ENCODE measurements around the gene BLOC1S4. TPM values are rescaled to one million over a fixed set of nuclear protein-coding genes. Genes with fewer than 3 reads are reported as not detected.
"Not testable (repeated sequence)": the region's sequence is repeated elsewhere in the genome, so short reads cannot be mapped to it uniquely, and the experiment has no call there.

Gene BLOC1S4
- total and polyA plus RNA-seq, 7 experiments from 2014 or later = 18.7 to 80.3 (median 44.5) TPM

DNA sequence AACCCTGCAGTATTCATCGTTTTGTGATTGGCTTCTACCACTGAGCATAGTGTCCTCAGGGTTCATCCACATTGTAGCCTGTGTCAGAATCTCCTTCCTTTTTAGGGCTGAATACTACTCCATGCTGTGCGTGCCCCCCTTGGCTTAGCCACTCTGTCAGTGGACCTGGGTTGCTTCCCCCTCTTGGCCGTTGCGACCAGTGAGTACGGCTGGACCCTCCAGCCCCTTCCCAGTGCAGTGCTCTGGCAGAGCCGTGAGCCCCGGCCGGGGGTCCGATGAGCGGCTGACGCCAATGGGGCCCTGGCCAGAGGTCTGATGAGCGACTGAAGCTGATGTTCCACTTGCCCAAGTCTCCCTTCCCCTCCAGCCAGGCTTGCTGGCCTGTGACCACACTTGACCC, 6.9 kb downstream of the BLOC1S4 start:
- Mint-ChIP-seq H3K9me3 (peaks cover 0 to 1% (median 0%) of the 10 kb centered on the region in 11 donors), H3K27ac (no peak overlapping the region), H3K27me3 (no peaks in the 10 kb centered on the region), H3K4me3 (no peak overlapping the region), H3K4me1 (peaks cover 16 to 35% (median 23%) of the 10 kb centered on the region in 7 donors), H3K36me3 (peaks cover 0 to 7% (median 4%) of the 10 kb centered on the region in 5 donors)
- intact Hi-C loops (cut with micrococcal nuclease) = no loop called here
- H3K9me3 ChIP-seq (ENCODE audit: control insufficient read depth in 2 of 3, low read length in 3 of 3) = no peaks in the 10 kb centered on the region
- peaks cover 3 to 11% of the 10 kb centered on the region in 2 donors for H3K4me1 ChIP-seq (ENCODE audit: control insufficient read depth in 2 of 2, insufficient read depth in 2 of 2, low read length in 2 of 2)
- H3K4me3 ChIP-seq (ENCODE audit: low read length) = no peak overlapping the region
- DNase-seq = no peak
- CTCF ChIA-PET = interaction anchor here (8.4 kb wide), 1 partner anchor 151 kb away, joined by 156 read pairs; no protein-coding TSS in a partner anchor
- POLR2A ChIA-PET = no interaction called here
- ATAC-seq = no peak
- no peak overlapping the region for H3K27ac ChIP-seq (ENCODE audit: low read depth, low read length)
- H3K36me3 ChIP-seq (ENCODE audit: control insufficient read depth in 2 of 3, insufficient read depth in 3 of 3, low read length in 3 of 3) = no peaks in the 10 kb centered on the region
- H3K27me3 ChIP-seq (ENCODE audit: control insufficient read depth in 2 of 2, insufficient read depth in 2 of 2, low read length in 2 of 2) = no peaks in the 10 kb centered on the region

DNA sequence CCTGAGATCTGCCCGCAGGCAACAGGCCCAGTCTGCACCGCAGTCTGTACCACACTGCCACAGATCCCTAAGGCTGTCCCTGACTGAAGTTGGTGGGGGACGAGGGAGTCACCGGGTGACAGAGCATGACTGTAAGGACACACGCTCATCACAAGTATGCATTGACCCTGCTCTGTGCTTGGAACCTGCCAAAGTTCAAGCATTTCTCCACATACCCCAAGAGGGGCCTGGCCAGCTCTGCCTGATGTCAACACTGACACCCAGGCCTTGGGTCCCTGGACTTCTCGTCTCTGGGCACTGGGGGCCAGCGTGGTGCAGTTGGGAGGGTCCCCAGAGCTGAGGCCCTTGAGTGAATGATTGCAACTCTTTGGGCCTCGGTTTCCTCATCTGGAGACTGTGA, 7.9 kb downstream of the BLOC1S4 start:
- ChIA-PET CTCF (interaction anchor here (1.2 kb wide), 1 partner anchor 150 kb away, joined by 6 read pairs; no protein-coding TSS in a partner anchor), POLR2A (interaction anchor here (0.5 kb wide), 1 partner anchor 126 kb away, joined by 6 read pairs; no protein-coding TSS in a partner anchor)
- Mint-ChIP-seq H3K36me3 (peaks cover 0 to 3% (median 3%) of the 10 kb centered on the region in 5 donors), H3K4me3 (no peak overlapping the region), H3K9me3 (peaks cover 0 to 1% (median 0%) of the 10 kb centered on the region in 11 donors), H3K27me3 (no peaks in the 10 kb centered on the region), H3K4me1 (peaks cover 13 to 34% (median 24%) of the 10 kb centered on the region in 7 donors), H3K27ac (no peak overlapping the region)
- H3K9me3 ChIP-seq (ENCODE audit: control insufficient read depth in 2 of 3, low read length in 3 of 3) = no peaks in the 10 kb centered on the region
- no peak overlapping the region for H3K4me3 ChIP-seq (ENCODE audit: low read length)
- no peak for ATAC-seq
- no peaks in the 10 kb centered on the region for H3K36me3 ChIP-seq (ENCODE audit: control insufficient read depth in 2 of 3, insufficient read depth in 3 of 3, low read length in 3 of 3)
- no peak for DNase-seq
- no peak overlapping the region for H3K27ac ChIP-seq (ENCODE audit: low read depth, low read length)
- intact Hi-C loops (cut with micrococcal nuclease) = no loop called here
- H3K4me1 ChIP-seq (ENCODE audit: control insufficient read depth in 2 of 2, insufficient read depth in 2 of 2, low read length in 2 of 2) = peaks cover 0 to 6% of the 10 kb centered on the region in 2 donors
- H3K27me3 ChIP-seq (ENCODE audit: control insufficient read depth in 2 of 2, insufficient read depth in 2 of 2, low read length in 2 of 2) = no peaks in the 10 kb centered on the region

- H3K27ac ChIP-seq (ENCODE audit: low read depth, low read length) = no peak overlapping the region
- H3K36me3 ChIP-seq (ENCODE audit: control insufficient read depth in 2 of 3, insufficient read depth in 3 of 3, low read length in 3 of 3) = no peaks in the 10 kb centered on the region
- Mint-ChIP-seq H3K36me3 (no peaks in the 10 kb centered on the region), H3K4me1 (peaks cover 10 to 27% (median 17%) of the 10 kb centered on the region in 7 donors), H3K27ac (peak overlapping the region in 3 of 9 donors; percentile 17 to 41 (median 23)), H3K27me3 (peaks cover 0 to 2% (median 0%) of the 10 kb centered on the region in 5 donors), H3K9me3 (peaks cover 0 to 1% (median 0%) of the 10 kb centered on the region in 11 donors), H3K4me3 (no peak overlapping the region)
- H3K9me3 ChIP-seq (ENCODE audit: control insufficient read depth in 2 of 3, low read length in 3 of 3) = no peaks in the 10 kb centered on the region
- DNase-seq = no peak
- ChIA-PET POLR2A (no interaction called here), CTCF (interaction anchor here (0.6 to 1.2 kb wide), 2 partner anchors 149 to 169 kb away, joined by 3 to 6 read pairs; no protein-coding TSS in a partner anchor)
- H3K4me1 ChIP-seq (ENCODE audit: control insufficient read depth in 2 of 2, insufficient read depth in 2 of 2, low read length in 2 of 2) = peaks cover 0 to 6% of the 10 kb centered on the region in 2 donors
- no peak for ATAC-seq
- H3K4me3 ChIP-seq (ENCODE audit: low read length) = no peak overlapping the region
- intact Hi-C loops (cut with micrococcal nuclease) = no loop called here
- no peaks in the 10 kb centered on the region for H3K27me3 ChIP-seq (ENCODE audit: control insufficient read depth in 2 of 2, insufficient read depth in 2 of 2, low read length in 2 of 2)
Observed at GRCh38 chr4:6724421-6725111, 8.6 kb downstream of the BLOC1S4 start.

DNA sequence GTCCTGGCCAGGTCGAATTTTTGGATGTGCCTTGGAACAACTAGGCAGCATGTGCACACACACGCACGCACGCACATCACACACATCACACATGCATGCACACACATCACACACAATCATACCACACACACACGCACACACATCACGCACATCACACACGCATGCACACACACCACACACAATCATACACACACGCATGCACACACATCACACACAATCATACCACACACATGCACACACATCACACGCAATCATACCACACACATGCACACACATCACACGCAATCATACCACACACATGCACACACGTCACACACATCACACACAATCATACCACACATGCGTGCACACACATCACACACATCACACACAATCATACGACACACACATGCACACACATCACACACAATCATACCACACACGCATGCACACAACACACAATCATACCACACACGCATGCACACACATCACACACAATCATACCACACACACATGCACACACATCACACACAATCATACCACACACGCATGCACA, 9.5 kb downstream of the BLOC1S4 start:
- H3K4me3 Mint-ChIP-seq; intact Hi-C loops (cut with micrococcal nuclease); ATAC-seq; H3K27ac Mint-ChIP-seq; H3K36me3 ChIP-seq (ENCODE audit: control insufficient read depth in 2 of 3, insufficient read depth in 3 of 3, low read length in 3 of 3); H3K27ac ChIP-seq (ENCODE audit: low read depth, low read length); H3K9me3 Mint-ChIP-seq; H3K4me3 ChIP-seq (ENCODE audit: low read length); H3K36me3 Mint-ChIP-seq; DNase-seq; H3K27me3 Mint-ChIP-seq; POLR2A ChIA-PET; H3K4me1 ChIP-seq (ENCODE audit: control insufficient read depth in 2 of 2, insufficient read depth in 2 of 2, low read length in 2 of 2); H3K27me3 ChIP-seq (ENCODE audit: control insufficient read depth in 2 of 2, insufficient read depth in 2 of 2, low read length in 2 of 2); H3K9me3 ChIP-seq (ENCODE audit: control insufficient read depth in 2 of 3, low read length in 3 of 3): not testable (repeated sequence)
- CTCF ChIA-PET = interaction anchor here (0.6 to 0.7 kb wide), 2 partner anchors 38 to 148 kb away, joined by 3 to 4 read pairs; no protein-coding TSS in a partner anchor
- H3K4me1 Mint-ChIP-seq = peaks cover 5 to 22% (median 12%) of the 10 kb centered on the region in 7 donors

DNA sequence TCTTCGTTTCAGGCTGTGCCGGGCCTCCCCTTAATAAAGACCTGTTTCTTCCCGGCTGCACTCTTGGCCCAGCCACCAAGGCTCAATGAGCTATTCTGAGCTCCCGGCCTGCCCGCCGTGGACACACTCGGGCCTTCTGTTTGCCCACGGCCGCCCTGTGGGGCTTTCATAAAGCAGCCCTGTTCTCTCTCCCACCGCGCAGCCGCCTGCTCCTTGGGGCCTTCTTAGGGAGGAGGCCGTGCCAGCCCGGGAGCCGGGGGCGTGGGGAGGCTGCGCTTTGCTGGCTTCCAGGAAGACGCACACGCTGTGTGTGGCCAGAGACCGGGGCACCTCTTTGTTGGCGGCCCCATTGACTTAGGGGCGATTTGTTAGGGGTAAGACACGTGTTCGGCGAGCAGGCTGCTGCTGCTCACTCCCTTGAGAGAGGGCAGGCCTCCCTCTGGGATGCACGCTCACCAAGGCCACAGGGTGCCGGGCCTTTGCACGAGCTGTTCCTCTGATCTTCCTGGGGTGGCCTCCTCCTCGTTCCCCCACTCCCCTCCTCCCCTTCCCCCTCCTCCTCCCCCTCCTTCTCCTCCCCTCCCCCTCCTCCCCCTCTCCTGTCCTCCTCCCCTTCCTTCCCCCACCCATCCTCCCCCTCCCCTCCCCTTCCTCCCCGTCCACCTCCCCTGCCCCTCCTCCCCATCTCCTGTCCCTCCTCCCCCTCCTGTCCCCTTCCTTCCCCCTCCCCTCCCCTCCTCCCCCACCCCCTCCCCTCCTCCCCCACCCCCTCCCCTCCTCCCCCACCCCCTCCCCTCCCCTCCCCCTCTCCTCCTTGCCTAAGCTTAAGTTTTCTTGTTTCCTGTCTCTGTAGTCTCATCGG, 11.3 kb downstream of the BLOC1S4 start:
- Histone ChIP-seq H3K27ac (ENCODE audit: low read depth, low read length) (no peak overlapping the region), H3K4me1 (ENCODE audit: control insufficient read depth in 2 of 2, insufficient read depth in 2 of 2, low read length in 2 of 2) (no peaks in the 10 kb centered on the region), H3K9me3 (ENCODE audit: control insufficient read depth in 2 of 3, low read length in 3 of 3) (no peaks in the 10 kb centered on the region), H3K36me3 (ENCODE audit: control insufficient read depth in 2 of 3, insufficient read depth in 3 of 3, low read length in 3 of 3) (no peaks in the 10 kb centered on the region), H3K4me3 (ENCODE audit: low read length) (no peak overlapping the region), H3K27me3 (ENCODE audit: control insufficient read depth in 2 of 2, insufficient read depth in 2 of 2, low read length in 2 of 2) (no peaks in the 10 kb centered on the region)
- DNase-seq (no peak), ATAC-seq (no peak)
- ChIA-PET CTCF (interaction anchor here (1.8 kb wide), 1 partner anchor 146 kb away, joined by 7 read pairs; no protein-coding TSS in a partner anchor), POLR2A (interaction anchor here (1.1 kb wide), 1 partner anchor 11 kb away, joined by 4 read pairs; the partner anchor contains the start of gene BLOC1S4)
- intact Hi-C loops (cut with micrococcal nuclease) = no loop called here
- peaks cover 4 to 16% (median 11%) of the 10 kb centered on the region in 7 donors for H3K4me1 Mint-ChIP-seq
- no peaks in the 10 kb centered on the region for H3K36me3 Mint-ChIP-seq
- peak overlapping the region in 6 of 9 donors; percentile 30 to 93 (median 56) for H3K27ac Mint-ChIP-seq
- peaks cover 0 to 1% (median 0%) of the 10 kb centered on the region in 11 donors for H3K9me3 Mint-ChIP-seq
- peaks cover 0 to 2% (median 0%) of the 10 kb centered on the region in 5 donors for H3K27me3 Mint-ChIP-seq
- peak overlapping the region in 4 of 10 donors; percentile 24 to 80 (median 46) for H3K4me3 Mint-ChIP-seq

- Mint-ChIP-seq H3K4me3 (peak overlapping the region in 4 of 10 donors; percentile 24 to 80 (median 46)), H3K9me3 (peaks cover 0 to 1% (median 0%) of the 10 kb centered on the region in 11 donors), H3K36me3 (no peaks in the 10 kb centered on the region), H3K4me1 (peaks cover 4 to 16% (median 11%) of the 10 kb centered on the region in 7 donors), H3K27ac (peak overlapping the region in 6 of 9 donors; percentile 30 to 93 (median 56)), H3K27me3 (peaks cover 0 to 2% (median 0%) of the 10 kb centered on the region in 5 donors)
- ChIA-PET CTCF (interaction anchor here (1.7 to 1.8 kb wide), 2 partner anchors 146 kb away, joined by 7 to 9 read pairs; no protein-coding TSS in a partner anchor), POLR2A (no interaction called here)
- Histone ChIP-seq H3K36me3 (ENCODE audit: control insufficient read depth in 2 of 3, insufficient read depth in 3 of 3, low read length in 3 of 3) (no peaks in the 10 kb centered on the region), H3K4me1 (ENCODE audit: control insufficient read depth in 2 of 2, insufficient read depth in 2 of 2, low read length in 2 of 2) (no peaks in the 10 kb centered on the region), H3K27ac (ENCODE audit: low read depth, low read length) (no peak overlapping the region), H3K4me3 (ENCODE audit: low read length) (no peak overlapping the region), H3K27me3 (ENCODE audit: control insufficient read depth in 2 of 2, insufficient read depth in 2 of 2, low read length in 2 of 2) (no peaks in the 10 kb centered on the region), H3K9me3 (ENCODE audit: control insufficient read depth in 2 of 3, low read length in 3 of 3) (no peaks in the 10 kb centered on the region)
- ATAC-seq (no peak), DNase-seq (no peak)
- intact Hi-C loops (cut with micrococcal nuclease) = no loop called here
Observed at GRCh38 chr4:6727943-6728250, 11.9 kb downstream of the BLOC1S4 start.

Data from naive thymus-derived CD4-positive, alpha-beta T cell (primary cell).